SK-N-SH (cell line): ENCODE results near the gene ZFHX3. TPM values are rescaled to one million over a fixed set of nuclear protein-coding genes. Genes with fewer than 3 reads are reported as not detected.

Source experiments
- CTCF ChIA-PET: fragments of 300-600, 350-600 bp; formaldehyde crosslinking; extraction: SDS; loops from one replicate; lab custom pipeline; 2021; lab: Yijun Ruan, JAX
- POLR2A ChIA-PET: fragments of 350-600 bp; sonication (Branson Sonifier 250); formaldehyde crosslinking; extraction: SDS; loops from one replicate; lab custom pipeline; 2020; ENCODE audit warnings: antibody characterized with exemption, inconsistent platforms; lab: Yijun Ruan, JAX
- DNase-seq: peaks from one replicate; pipeline ENCODE4 v3.0.0; 2012
- H2AFZ ChIP-seq: fragments of 200-600 bp; sonication (generic); 2 replicates; pipeline ENCODE4 v1.8.1; 2016; ENCODE audit warnings: antibody characterized with exemption, mild to moderate bottlenecking, low read depth
- H3F3A ChIP-seq: fragments of 200-600 bp; sonication (generic); replicated peaks from 2 replicates; pipeline ENCODE3; 2016; ENCODE audit warnings: antibody characterized with exemption, mild to moderate bottlenecking; ENCODE audit not compliant: insufficient read depth
- H3K27ac ChIP-seq, 2 experiments: fragments of 200-500 bp in 1 of 2; fragments of 200-600 bp in 1 of 2; sonication (Bioruptor generic) in 1 of 2; sonication (generic), shearing (Covaris generic) in 1 of 2; 2 replicates each; pipeline versions ENCODE4 v1.5.1 to v1.6.1; 2014 to 2016; ENCODE audit warnings: low read depth in 2 of 2, inconsistent platforms in 1 of 2, low read length in 1 of 2, mild to moderate bottlenecking in 1 of 2, mixed read lengths in 1 of 2
- H3K27me3 ChIP-seq: fragments of 200-600 bp; sonication (generic), shearing (Covaris generic); 2 replicates; pipeline ENCODE4 v1.6.1; 2016; ENCODE audit warnings: mixed run types; ENCODE audit not compliant: insufficient read depth
- H3K36me3 ChIP-seq, 2 experiments: fragments of 200-500 bp in 1 of 2; fragments of 200-600 bp in 1 of 2; sonication (Bioruptor generic) in 1 of 2; sonication (generic) in 1 of 2; replicated peaks in 1 of 2; 2 replicates each; pipeline versions ENCODE3 to v1.5.1; 2014 to 2016; ENCODE audit warnings: low read length in 1 of 2, mild to moderate bottlenecking in 1 of 2; ENCODE audit not compliant: insufficient read depth in 2 of 2, control insufficient read depth in 1 of 2
- H3K4me1 ChIP-seq, 2 experiments: fragments of 200-500 bp in 1 of 2; fragments of 200-600 bp in 1 of 2; sonication (Bioruptor generic) in 1 of 2; sonication (generic), shearing (Covaris generic) in 1 of 2; 2 replicates each; pipeline versions ENCODE4 v1.5.1 to v1.6.1; 2014 to 2016; ENCODE audit warnings: low read depth in 1 of 2, low read length in 1 of 2, mixed run types in 1 of 2; ENCODE audit not compliant: insufficient read depth in 2 of 2, control insufficient read depth in 1 of 2
- H3K4me2 ChIP-seq: fragments of 200-600 bp; sonication (generic), shearing (Covaris generic); 2 replicates; pipeline ENCODE4 v1.6.1; 2017; ENCODE audit warnings: mixed run types
- H3K4me3 ChIP-seq, 2 experiments: fragments of 200-500 bp in 1 of 2; fragments of 200-600 bp in 1 of 2; sonication (Bioruptor generic) in 1 of 2; sonication (generic), shearing (Covaris generic) in 1 of 2; 2 replicates each; pipeline versions ENCODE4 v1.5.1 to v1.8.1; 2014 to 2016; ENCODE audit warnings: low read depth in 2 of 2, inconsistent platforms in 1 of 2, low read length in 1 of 2, mild to moderate bottlenecking in 1 of 2, mixed read lengths in 1 of 2, moderate library complexity in 1 of 2
- H3K79me2 ChIP-seq: fragments of 200-600 bp; sonication (generic); 2 replicates; pipeline ENCODE4 v1.8.1; 2017; ENCODE audit warnings: mild to moderate bottlenecking; ENCODE audit not compliant: insufficient read depth
- H3K9ac ChIP-seq: fragments of 200-600 bp; sonication (generic); 2 replicates; pipeline ENCODE4 v1.6.1; 2017; ENCODE audit warnings: mixed run types
- H3K9me2 ChIP-seq: fragments of 200-600 bp; sonication (generic); 2 replicates; pipeline ENCODE4 v1.6.1; 2017; ENCODE audit warnings: mixed run types
- H3K9me3 ChIP-seq: fragments of 200-600 bp; sonication (generic); 2 replicates; pipeline ENCODE4 v1.6.1; 2017; ENCODE audit warnings: mixed run types, mild to moderate bottlenecking, moderate library complexity
- H4K20me1 ChIP-seq: fragments of 200-600 bp; sonication (generic); 2 replicates; pipeline ENCODE4 v1.6.1; 2017; ENCODE audit warnings: mild to moderate bottlenecking, mixed run types; ENCODE audit not compliant: insufficient read depth
- CHD2 ChIP-seq: fragments of 150-350 bp; IDR thresholded peaks from 2 replicates; pipeline ENCODE4 v1.6.1; 2018; ENCODE audit warnings: low read length; ENCODE audit not compliant: partially characterized antibody
- EZH2phosphoT487 ChIP-seq: fragments of 200-600 bp; sonication (generic); IDR thresholded peaks from 2 replicates; pipeline ENCODE4 v1.6.1; 2017; ENCODE audit warnings: low read depth, mixed run types, mild to moderate bottlenecking, antibody characterized with exemption, moderate library complexity, borderline replicate concordance
- FOSL2 ChIP-seq: IDR thresholded peaks from 2 replicates; pipeline ENCODE4 v1.4.0; 2012; ENCODE audit warnings: low read depth, mild to moderate bottlenecking, moderate library complexity, borderline replicate concordance
- FOXJ3 ChIP-seq: sonication (generic); formaldehyde crosslinking; IDR thresholded peaks from 2 replicates; pipeline ENCODE4 v1.5.1; 2020; ENCODE audit warnings: mild to moderate bottlenecking, missing genetic modification reagents
- FOXM1 ChIP-seq: IDR thresholded peaks from 2 replicates; pipeline ENCODE4 v1.4.0; 2012; ENCODE audit warnings: low read depth, mild to moderate bottlenecking
- GABPA ChIP-seq: IDR thresholded peaks from 2 replicates; pipeline ENCODE4 v1.4.0; 2012; ENCODE audit warnings: low read depth, mild to moderate bottlenecking
- GATA2 ChIP-seq: sonication (generic); formaldehyde crosslinking; IDR thresholded peaks from 2 replicates; pipeline ENCODE4 v1.5.0; 2020; ENCODE audit warnings: mild to moderate bottlenecking, missing genetic modification reagents
- IRF3 ChIP-seq: fragments of 150-350 bp; IDR thresholded peaks from 2 replicates; pipeline ENCODE4 v1.6.1; 2016; ENCODE audit warnings: mild to moderate bottlenecking, low read depth, low read length
- JUND ChIP-seq: IDR thresholded peaks from 2 replicates; pipeline ENCODE4 v1.4.0; 2012
- MAX ChIP-seq: IDR thresholded peaks from 2 replicates; pipeline ENCODE4 v1.4.0; 2012; ENCODE audit warnings: low read depth
- NFIC ChIP-seq: IDR thresholded peaks from 2 replicates; pipeline ENCODE4 v1.4.0; 2012; ENCODE audit warnings: borderline replicate concordance
- NRF1 ChIP-seq: IDR thresholded peaks from 2 replicates; pipeline ENCODE4 v1.6.1; 2012; ENCODE audit warnings: low read depth, mild to moderate bottlenecking, low read length
- POLR2AphosphoS5 ChIP-seq: IDR thresholded peaks from 2 replicates; pipeline ENCODE4 v1.6.1; 2012; ENCODE audit warnings: low read depth, low read length
- RAD21 ChIP-seq: IDR thresholded peaks from 2 replicates; pipeline ENCODE4 v1.6.1; 2012; ENCODE audit warnings: mild to moderate bottlenecking, low read length
- RCOR1 ChIP-seq: fragments of 150-350 bp; IDR thresholded peaks from 2 replicates; pipeline ENCODE4 v1.6.1; 2017; ENCODE audit warnings: antibody characterized with exemption, low read length
- RFX5 ChIP-seq: IDR thresholded peaks from 2 replicates; pipeline ENCODE4 v1.6.1; 2012; ENCODE audit warnings: mild to moderate bottlenecking, improper control_type of control experiment, low read length
- SIN3A ChIP-seq: IDR thresholded peaks from 2 replicates; pipeline ENCODE4 v1.6.1; 2012; ENCODE audit warnings: low read depth, mild to moderate bottlenecking, low read length, moderate library complexity, borderline replicate concordance
- SMC3 ChIP-seq: IDR thresholded peaks from 2 replicates; pipeline ENCODE4 v1.6.1; 2012; ENCODE audit warnings: low read depth, low read length, improper control_type of control experiment
- TAF1 ChIP-seq: IDR thresholded peaks from 2 replicates; pipeline ENCODE4 v1.6.1; 2012; ENCODE audit warnings: low read depth, mild to moderate bottlenecking, low read length, moderate library complexity, borderline replicate concordance
- TCF12 ChIP-seq: IDR thresholded peaks from 2 replicates; pipeline ENCODE4 v1.4.0; 2012
- USF2 ChIP-seq: fragments of 150-350 bp; IDR thresholded peaks from 2 replicates; pipeline ENCODE4 v1.6.1; 2017; ENCODE audit warnings: antibody characterized with exemption, low read length, low read depth, borderline replicate concordance
- YY1 ChIP-seq: IDR thresholded peaks from 2 replicates; pipeline ENCODE4 v1.4.0; 2012; ENCODE audit warnings: low read depth, mild to moderate bottlenecking
- WGBS: methylation state at CpG from one replicate; pipeline ENCODE4 v1.1.6; 2017; ENCODE audit warnings: low lambda C conversion rate; 5-methylcytosine and 5-hydroxymethylcytosine counted together
- polyA plus RNA-seq, 3 experiments: library from polyadenylated mRNA; depleted of rRNA; stranded (reverse); fragments of >200 nt; gene quantifications; 2 replicates each; pipeline ENCODE4 v1.2.3, GENCODE V29; 2012
- TF ChIP-seq, protein P1 (sequence below): IDR thresholded peaks from 2 replicates; pipeline ENCODE4 v1.6.1; 2012; ENCODE audit warnings: mild to moderate bottlenecking, low read depth, low read length, moderate library complexity

ZFHX3 gene
- polyA plus RNA-seq, 1 of the 3 experiments (the other 2 are of a cell fraction): 2.0 TPM

GRCh38 chr16:72979974-72980373 is 68.0 kb downstream of the ZFHX3 start:
- Histone ChIP-seq H3K4me1 (peaks cover 5 to 9% of the 10 kb centered on the region in 2 experiments; a peak in 2 of 4 replicates), H3F3A (no peaks in the 10 kb centered on the region), H3K27ac (no peak overlapping the region), H3K9me2 (no peaks in the 10 kb centered on the region), H3K4me2 (no peak overlapping the region), H3K9ac (no peak overlapping the region), H4K20me1 (peaks cover 78% of the 10 kb centered on the region), H3K27me3 (no peaks in the 10 kb centered on the region), H3K9me3 (no peaks in the 10 kb centered on the region), H3K4me3 (no peak overlapping the region), H3K36me3 (peaks cover 0 to 3% of the 10 kb centered on the region in 2 experiments), H3K79me2 (peaks cover 95% of the 10 kb centered on the region), H2AFZ (no peak overlapping the region)
- ChIA-PET CTCF (interaction anchor here (1.0 to 1.6 kb wide), 4 partner anchors 14 to 151 kb away, joined by 3 to 5 read pairs (median 4); no protein-coding TSS in a partner anchor), POLR2A (no interaction called here)
- 91% methylated on average over 9 of the region's 9 CpGs for WGBS
- no peak for TF ChIP-seq FOXJ3 (CRISPR knock-in tag)
- no peak for TF ChIP-seq CHD2
- TF ChIP-seq RCOR1: no peak
- TF ChIP-seq TAF1: no peak
- TF ChIP-seq YY1: no peak
- no peak for TF ChIP-seq GABPA
- TF ChIP-seq JUND: no peak
- no peak for TF ChIP-seq SMC3
- no peak for TF ChIP-seq MAX
- TF ChIP-seq EZH2phosphoT487: no peak
- no peak for TF ChIP-seq NFIC
- no peak for TF ChIP-seq IRF3
- no peak for TF ChIP-seq USF2
- no peak for TF ChIP-seq SIN3A
- TF ChIP-seq FOSL2: no peak
- TF ChIP-seq GATA2: no peak
- TF ChIP-seq NRF1: no peak
- TF ChIP-seq RFX5: no peak
- no peak for TF ChIP-seq FOXM1
- no peak for DNase-seq

- no peak overlapping the region for H3K4me3 ChIP-seq
- no peak overlapping the region for H3K4me2 ChIP-seq
- H3K27ac ChIP-seq: no peak overlapping the region
- peaks cover 73% of the 10 kb centered on the region for H4K20me1 ChIP-seq
- no peaks in the 10 kb centered on the region for H3K9me2 ChIP-seq
- no peak overlapping the region for H2AFZ ChIP-seq
- ChIA-PET CTCF (no interaction called here), POLR2A (no interaction called here)
- H3K36me3 ChIP-seq: peaks cover 0 to 3% of the 10 kb centered on the region in 2 experiments
- peaks cover 3 to 9% of the 10 kb centered on the region in 2 experiments; a peak in 2 of 4 replicates for H3K4me1 ChIP-seq
- H3K27me3 ChIP-seq: no peaks in the 10 kb centered on the region
- no peaks in the 10 kb centered on the region for H3F3A ChIP-seq
- WGBS: 97% methylated on average over 7 of the region's 7 CpGs
- H3K9ac ChIP-seq: no peak overlapping the region
- H3K9me3 ChIP-seq: no peaks in the 10 kb centered on the region
- no peak for DNase-seq
- H3K79me2 ChIP-seq: peaks cover 95% of the 10 kb centered on the region
- TF ChIP-seq EZH2phosphoT487: no peak
- TF ChIP-seq TCF12: no peak
- TF ChIP-seq, protein P1, sequence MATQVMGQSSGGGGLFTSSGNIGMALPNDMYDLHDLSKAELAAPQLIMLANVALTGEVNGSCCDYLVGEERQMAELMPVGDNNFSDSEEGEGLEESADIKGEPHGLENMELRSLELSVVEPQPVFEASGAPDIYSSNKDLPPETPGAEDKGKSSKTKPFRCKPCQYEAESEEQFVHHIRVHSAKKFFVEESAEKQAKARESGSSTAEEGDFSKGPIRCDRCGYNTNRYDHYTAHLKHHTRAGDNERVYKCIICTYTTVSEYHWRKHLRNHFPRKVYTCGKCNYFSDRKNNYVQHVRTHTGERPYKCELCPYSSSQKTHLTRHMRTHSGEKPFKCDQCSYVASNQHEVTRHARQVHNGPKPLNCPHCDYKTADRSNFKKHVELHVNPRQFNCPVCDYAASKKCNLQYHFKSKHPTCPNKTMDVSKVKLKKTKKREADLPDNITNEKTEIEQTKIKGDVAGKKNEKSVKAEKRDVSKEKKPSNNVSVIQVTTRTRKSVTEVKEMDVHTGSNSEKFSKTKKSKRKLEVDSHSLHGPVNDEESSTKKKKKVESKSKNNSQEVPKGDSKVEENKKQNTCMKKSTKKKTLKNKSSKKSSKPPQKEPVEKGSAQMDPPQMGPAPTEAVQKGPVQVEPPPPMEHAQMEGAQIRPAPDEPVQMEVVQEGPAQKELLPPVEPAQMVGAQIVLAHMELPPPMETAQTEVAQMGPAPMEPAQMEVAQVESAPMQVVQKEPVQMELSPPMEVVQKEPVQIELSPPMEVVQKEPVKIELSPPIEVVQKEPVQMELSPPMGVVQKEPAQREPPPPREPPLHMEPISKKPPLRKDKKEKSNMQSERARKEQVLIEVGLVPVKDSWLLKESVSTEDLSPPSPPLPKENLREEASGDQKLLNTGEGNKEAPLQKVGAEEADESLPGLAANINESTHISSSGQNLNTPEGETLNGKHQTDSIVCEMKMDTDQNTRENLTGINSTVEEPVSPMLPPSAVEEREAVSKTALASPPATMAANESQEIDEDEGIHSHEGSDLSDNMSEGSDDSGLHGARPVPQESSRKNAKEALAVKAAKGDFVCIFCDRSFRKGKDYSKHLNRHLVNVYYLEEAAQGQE: no peak
- no peak for TF ChIP-seq USF2
- TF ChIP-seq POLR2AphosphoS5: no peak
- TF ChIP-seq YY1: no peak
- no peak for TF ChIP-seq RAD21
- no peak for TF ChIP-seq FOXJ3 (CRISPR knock-in tag)
- no peak for TF ChIP-seq RCOR1
- no peak for TF ChIP-seq FOSL2
- no peak for TF ChIP-seq CHD2
Measured at GRCh38 chr16:72978212-72978611, 69.7 kb downstream of the ZFHX3 start.
